ENCODE measurements around the gene NRROS. TPM values are rescaled to one million over a fixed set of nuclear protein-coding genes. Genes with fewer than 3 reads are reported as not detected.

Gene NRROS
- total RNA-seq, 1 donor from 2014 or later: not detected

- FAIRE-seq: peak; percentile 52
- H3K4me3 ChIP-seq (ENCODE audit: low read depth, low read length): no peak overlapping the region
- no peaks in the 10 kb centered on the region for H3K36me3 ChIP-seq (ENCODE audit: control insufficient read depth, insufficient read depth, low read length)
- peak; percentile 75 for DNase-seq (ENCODE audit: low read depth)
- TF ChIP-seq CTCF (IDR thresholded peaks at IDR 0.05; ENCODE audit: insufficient read depth, low read length, severe bottlenecking): no peak
- H3K27me3 ChIP-seq (ENCODE audit: control insufficient read depth, insufficient read depth, low read length): no peaks in the 10 kb centered on the region
Observed at GRCh38 chr3:196688349-196688748, 48.9 kb downstream of the NRROS start.

GRCh38 chr3:196689941-196690660 lies 50.6 kb downstream of the NRROS start:
- TF ChIP-seq CTCF (IDR thresholded peaks at IDR 0.05; ENCODE audit: insufficient read depth, low read length, severe bottlenecking): no peak

GRCh38 chr3:196691386-196691785 lies 51.9 kb downstream of the NRROS start:
- DNase-seq (ENCODE audit: low read depth): no peak
- TF ChIP-seq CTCF (IDR thresholded peaks at IDR 0.05; ENCODE audit: insufficient read depth, low read length, severe bottlenecking): no peak
- H3K4me3 ChIP-seq (ENCODE audit: low read depth, low read length): no peak overlapping the region

More at GRCh38 chr3:196689941-196690660, 50.6 kb downstream of the NRROS start:
- DNase-seq (ENCODE audit: low read depth): no peak
- H3K36me3 ChIP-seq (ENCODE audit: control insufficient read depth, insufficient read depth, low read length): no peaks in the 10 kb centered on the region
- H3K27me3 ChIP-seq (ENCODE audit: control insufficient read depth, insufficient read depth, low read length): no peaks in the 10 kb centered on the region
- no peak overlapping the region for H3K4me3 ChIP-seq (ENCODE audit: low read depth, low read length)
- FAIRE-seq: no peak

GRCh38 chr3:196694202-196694638 lies 54.7 kb downstream of the NRROS start:
- no peak overlapping the region for H3K4me3 ChIP-seq (ENCODE audit: low read depth, low read length)
- no peaks in the 10 kb centered on the region for H3K27me3 ChIP-seq (ENCODE audit: control insufficient read depth, insufficient read depth, low read length)
- no peak for TF ChIP-seq CTCF (IDR thresholded peaks at IDR 0.05; ENCODE audit: insufficient read depth, low read length, severe bottlenecking)
- DNase-seq (ENCODE audit: low read depth): peak; percentile 10
- no peaks in the 10 kb centered on the region for H3K36me3 ChIP-seq (ENCODE audit: control insufficient read depth, insufficient read depth, low read length)
- no peak for FAIRE-seq

More at GRCh38 chr3:196691386-196691785, 51.9 kb downstream of the NRROS start:
- Histone ChIP-seq H3K27me3 (ENCODE audit: control insufficient read depth, insufficient read depth, low read length) (no peaks in the 10 kb centered on the region), H3K36me3 (ENCODE audit: control insufficient read depth, insufficient read depth, low read length) (no peaks in the 10 kb centered on the region)
- FAIRE-seq: no peak

DNA sequence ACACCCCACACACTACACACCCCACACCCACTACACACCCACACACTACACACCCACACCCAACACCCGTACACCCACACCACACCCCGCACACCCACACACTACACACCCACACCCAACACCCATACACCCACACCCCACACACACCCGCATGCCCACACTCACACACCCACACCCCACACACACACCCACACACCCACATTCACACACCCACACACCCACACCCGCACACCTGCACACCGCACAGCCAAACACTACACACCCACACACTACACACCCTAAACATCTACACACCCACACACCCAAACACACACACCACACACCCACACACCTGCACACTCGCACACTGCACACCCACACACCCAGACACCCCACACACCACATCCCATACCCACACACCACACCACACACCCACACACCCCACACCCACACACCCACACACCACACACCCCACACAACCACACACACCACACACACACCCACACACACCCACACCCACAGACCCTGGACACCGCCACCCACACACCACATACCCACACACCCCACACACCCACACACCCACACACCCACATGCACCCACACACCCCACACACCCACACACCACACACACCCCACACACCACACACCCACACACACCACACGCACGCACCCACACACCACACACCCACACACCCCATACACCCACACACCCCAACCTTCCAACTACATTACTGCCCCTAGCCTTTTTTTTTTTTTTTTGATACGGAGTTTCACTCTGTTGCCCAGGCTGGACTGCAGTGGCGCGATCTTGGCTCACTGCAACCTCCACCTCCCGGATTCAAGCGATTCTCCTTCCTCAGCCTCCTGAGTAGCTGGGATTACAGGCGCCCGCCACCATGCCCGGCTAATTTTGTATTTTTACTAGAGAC lies 55.7 kb downstream of the NRROS start:
- peak; percentile 97 for FAIRE-seq
- TF ChIP-seq CTCF (IDR thresholded peaks at IDR 0.05; ENCODE audit: insufficient read depth, low read length, severe bottlenecking): no peak
- DNase-seq (ENCODE audit: low read depth): no peak
- Histone ChIP-seq H3K36me3 (ENCODE audit: control insufficient read depth, insufficient read depth, low read length) (no peaks in the 10 kb centered on the region), H3K4me3 (ENCODE audit: low read depth, low read length) (no peak overlapping the region), H3K27me3 (ENCODE audit: control insufficient read depth, insufficient read depth, low read length) (no peaks in the 10 kb centered on the region)
